H1 (cell line): ENCODE data around the gene CABLES2. TPM values are rescaled to one million over a fixed set of nuclear protein-coding genes. Genes with fewer than 3 reads are reported as not detected.
A peak's percentile ranks its signal among the peaks of the same experiment; 100 is the strongest.

Source experiments
- CTCF ChIA-PET: fragments of 300-600 bp; sonication (Branson Sonifier 250); formaldehyde crosslinking; loops from one replicate; lab custom pipeline; 2021; ENCODE audit not compliant: partially characterized antibody; lab: Charles Lee
- POLR2A ChIA-PET: fragments of 300-600 bp; sonication (Branson Sonifier 250); formaldehyde crosslinking; loops from one replicate; lab custom pipeline; 2021; ENCODE audit warnings: inconsistent platforms; ENCODE audit not compliant: partially characterized antibody; lab: Charles Lee
- DNase-seq, 2 experiments: peaks; one replicate each; pipeline versions ENCODE4 v3.0.0 to v3.0.0-alpha.2; 2010 to 2022; ENCODE audit warnings: low spot score in 2 of 2, low read depth in 1 of 2, mixed read lengths in 1 of 2
- FAIRE-seq: peaks from 2 replicates; lab custom pipeline; 2011; peaks lifted over from hg19 to GRCh38; lab: Jason Lieb, UNC
- H2AFZ ChIP-seq: 2 replicates; pipeline ENCODE4 v1.8.1; 2012; ENCODE audit warnings: low read length, inconsistent platforms
- H2AK5ac ChIP-seq: 2 replicates; pipeline ENCODE4 v1.6.1; 2013; ENCODE audit warnings: low read depth, low read length
- H2BK120ac ChIP-seq: replicated peaks from 2 replicates; pipeline ENCODE3; 2013; ENCODE audit warnings: low read depth, low read length, inconsistent platforms
- H2BK12ac ChIP-seq: 2 replicates; pipeline ENCODE4 v1.6.1; 2013; ENCODE audit warnings: low read depth, low read length
- H2BK15ac ChIP-seq: 2 replicates; pipeline ENCODE4 v1.6.1; 2013; ENCODE audit warnings: low read length
- H2BK20ac ChIP-seq: 2 replicates; pipeline ENCODE4 v1.6.1; 2013; ENCODE audit warnings: low read length
- H2BK5ac ChIP-seq: 2 replicates; pipeline ENCODE4 v1.6.1; 2013; ENCODE audit warnings: low read depth, low read length
- H3K14ac ChIP-seq: 2 replicates; pipeline ENCODE4 v1.6.1; 2013; ENCODE audit warnings: inconsistent platforms; ENCODE audit not compliant: insufficient read length
- H3K18ac ChIP-seq: 2 replicates; pipeline ENCODE4 v1.6.1; 2013; ENCODE audit warnings: low read length; ENCODE audit errors: extremely low read depth
- H3K23ac ChIP-seq: 2 replicates; pipeline ENCODE4 v1.6.1; 2013; ENCODE audit warnings: inconsistent platforms; ENCODE audit not compliant: insufficient read length
- H3K23me2 ChIP-seq: 2 replicates; pipeline ENCODE4 v1.6.1; 2013; ENCODE audit warnings: low read depth, low read length
- H3K27ac ChIP-seq: 2 replicates; pipeline ENCODE4 v1.6.1; 2011; ENCODE audit warnings: low read depth, low read length, inconsistent platforms
- H3K27me3 ChIP-seq, 4 experiments: replicated peaks in 1 of 4; 1 replicate in 1 of 4; 2 replicates in 3 of 4; pipeline versions ENCODE4 v1.6.1 to v1.8.1; 2011 to 2013; ENCODE audit warnings: low read length in 3 of 4, mild to moderate bottlenecking in 3 of 4, inconsistent platforms in 2 of 4, mixed read lengths in 2 of 4, moderate library complexity in 1 of 4; ENCODE audit not compliant: control insufficient read depth in 3 of 4, insufficient read depth in 3 of 4; ENCODE audit errors: extremely low read depth in 1 of 4
- H3K36me3 ChIP-seq, 4 experiments: 2 replicates each; pipeline versions ENCODE4 v1.6.1 to v1.8.1; 2011 to 2013; ENCODE audit warnings: mild to moderate bottlenecking in 4 of 4, low read length in 3 of 4, moderate library complexity in 2 of 4, control low read depth in 1 of 4, inconsistent platforms in 1 of 4; ENCODE audit not compliant: insufficient read depth in 4 of 4, control insufficient read depth in 2 of 4
- H3K4ac ChIP-seq: replicated peaks from 2 replicates; pipeline ENCODE3; 2013; ENCODE audit warnings: low read length, low read depth, mixed read lengths, inconsistent platforms; ENCODE audit not compliant: insufficient read length
- H3K4me1 ChIP-seq, 4 experiments: replicated peaks in 1 of 4; 1 replicate in 1 of 4; 2 replicates in 3 of 4; pipeline versions ENCODE4 v1.6.1 to v1.8.1; 2011 to 2013; ENCODE audit warnings: low read length in 3 of 4, inconsistent platforms in 2 of 4, mixed read lengths in 1 of 4; ENCODE audit not compliant: insufficient read depth in 4 of 4, control insufficient read depth in 3 of 4
- H3K4me2 ChIP-seq, 2 experiments: 2 replicates each; pipeline versions ENCODE4 v1.6.1 to v1.8.1; 2011 to 2013; ENCODE audit warnings: low read depth in 2 of 2, low read length in 2 of 2, control low read depth in 1 of 2, inconsistent platforms in 1 of 2, mild to moderate bottlenecking in 1 of 2; ENCODE audit not compliant: insufficient read depth in 1 of 2
- H3K4me3 ChIP-seq, 4 experiments: fragments of 200-600, 300-600 bp in 1 of 4; sonication (generic), shearing (Covaris generic), sonication (Bioruptor Twin) in 1 of 4; 2 replicates each; pipeline versions ENCODE4 v1.5.1 to v1.8.1; 2011 to 2016; ENCODE audit warnings: low read length in 4 of 4, low read depth in 3 of 4, control low read depth in 2 of 4, inconsistent platforms in 2 of 4, mild to moderate bottlenecking in 2 of 4, mixed read lengths in 1 of 4, moderate library complexity in 1 of 4; ENCODE audit not compliant: insufficient read depth in 2 of 4; ENCODE audit errors: extremely low read depth in 1 of 4
- H3K56ac ChIP-seq: replicated peaks from 2 replicates; pipeline ENCODE3; 2013; ENCODE audit warnings: low read depth, mild to moderate bottlenecking, mixed read lengths, low read length, inconsistent platforms; ENCODE audit not compliant: insufficient read length
- H3K79me1 ChIP-seq: 2 replicates; pipeline ENCODE4 v1.6.1; 2013; ENCODE audit warnings: low read depth, low read length, control low read depth
- H3K79me2 ChIP-seq, 2 experiments: 2 replicates each; pipeline versions ENCODE4 v1.6.1 to v1.8.1; 2012 to 2013; ENCODE audit warnings: low read length in 2 of 2, mild to moderate bottlenecking in 2 of 2, inconsistent platforms in 1 of 2; ENCODE audit not compliant: insufficient read depth in 2 of 2, control insufficient read depth in 1 of 2
- H3K9ac ChIP-seq, 4 experiments: replicated peaks in 1 of 4; 1 replicate in 1 of 4; 2 replicates in 3 of 4; pipeline versions ENCODE4 v1.6.1 to v1.8.1; 2011 to 2013; ENCODE audit warnings: low read depth in 3 of 4, low read length in 3 of 4, control low read depth in 2 of 4, mild to moderate bottlenecking in 2 of 4, moderate library complexity in 2 of 4, inconsistent platforms in 1 of 4; ENCODE audit errors: extremely low read depth in 1 of 4
- H3K9me3 ChIP-seq, 2 experiments: 2 replicates each; pipeline versions ENCODE4 v1.6.1 to v1.8.1; 2012 to 2013; ENCODE audit warnings: mild to moderate bottlenecking in 2 of 2, moderate library complexity in 2 of 2, control low read depth in 1 of 2, inconsistent platforms in 1 of 2, low read depth in 1 of 2, low read length in 1 of 2, mixed read lengths in 1 of 2; ENCODE audit not compliant: insufficient read depth in 2 of 2
- H4K20me1 ChIP-seq, 2 experiments: replicated peaks in 1 of 2; 2 replicates each; pipeline versions ENCODE3 to v1.8.1; 2011 to 2013; ENCODE audit warnings: inconsistent platforms in 2 of 2, low read length in 2 of 2, mild to moderate bottlenecking in 1 of 2; ENCODE audit not compliant: insufficient read depth in 2 of 2, control insufficient read depth in 1 of 2
- H4K5ac ChIP-seq: 2 replicates; pipeline ENCODE4 v1.6.1; 2013; ENCODE audit warnings: low read length, low read depth, mixed read lengths, inconsistent platforms; ENCODE audit not compliant: insufficient read length
- H4K8ac ChIP-seq: 2 replicates; pipeline ENCODE4 v1.8.0; 2013; ENCODE audit warnings: mild to moderate bottlenecking, moderate library complexity, low read length, inconsistent platforms; ENCODE audit not compliant: insufficient read depth; ENCODE audit errors: extremely low read depth
- H4K91ac ChIP-seq: replicated peaks from 2 replicates; pipeline ENCODE3; 2013; ENCODE audit warnings: low read length, mixed read lengths, inconsistent platforms; ENCODE audit not compliant: insufficient read length
- EGR1 ChIP-seq: IDR thresholded peaks from 2 replicates; pipeline ENCODE4 v1.6.1; 2011; ENCODE audit warnings: low read depth, low read length, borderline replicate concordance
- RNF2 ChIP-seq: fragments of 200-900, 300-1000 bp; sonication (generic); IDR thresholded peaks from 2 replicates; pipeline ENCODE4 v1.7.1; 2016; ENCODE audit warnings: borderline replicate concordance, low read depth, mild to moderate bottlenecking, antibody characterized with exemption, low read length; ENCODE audit not compliant: poor library complexity, severe bottlenecking; ENCODE audit errors: missing control alignments
- WGBS, 2 experiments: shearing (Covaris generic) in 1 of 2; methylation state at CpG; one replicate each; pipeline versions ENCODE4 v1.1.6 to v1.1.7; 2013 to 2015; ENCODE audit warnings: low lambda C conversion rate in 2 of 2, mixed read lengths in 2 of 2, inconsistent platforms in 1 of 2, low coverage in 1 of 2, missing lambda C conversion rate in 1 of 2; ENCODE audit not compliant: insufficient replicate concordance in 2 of 2, insufficient coverage in 1 of 2, insufficient read length in 1 of 2; ENCODE audit errors: extremely low coverage in 1 of 2, missing lambda C conversion rate in 1 of 2; 5-methylcytosine and 5-hydroxymethylcytosine counted together
- polyA plus RNA-seq, 7 experiments: library from polyadenylated mRNA; depleted of rRNA in 3 of 7; stranded (reverse) in 5 of 7; unstranded in 2 of 7; fragments of >200 nt in 5 of 7; fragments of 200-250 nt in 2 of 7; gene quantifications; 1 replicate in 5 of 7; 2 replicates in 1 of 7; 4 replicates in 1 of 7; pipeline versions ENCODE4 v1.2.1 to v1.2.3, GENCODE V29; 2011 to 2013; ENCODE audit warnings: missing spikeins in 2 of 7, mixed read lengths in 2 of 7
- total RNA-seq: library from RNA; stranded (reverse); fragmentation: NEBNext Ultra II Directional; extraction: Animal tissue kit (Norgen Biotek cat#: 25700); gene quantifications from 2 replicates; pipeline ENCODE4 v1.2.1, GENCODE V29; 2021
- TF ChIP-seq, protein P1 (sequence below), 3 experiments: IDR thresholded peaks; 1 replicate in 2 of 3; 2 replicates in 1 of 3; pipeline versions ENCODE4 v1.5.1 to v1.6.1; 2011; ENCODE audit warnings: low read length in 3 of 3, mild to moderate bottlenecking in 3 of 3, inconsistent platforms in 2 of 3, low read depth in 1 of 3, moderate library complexity in 1 of 3; ENCODE audit not compliant: insufficient read depth in 1 of 3; ENCODE audit errors: control extremely low read depth in 1 of 3

Gene CABLES2
- total and polyA plus RNA-seq, 2 of the 8 experiments (the other 6 are each of a cell fraction or from before 2014, with no cell fraction given), result 8.0 to 8.8 TPM

DNA sequence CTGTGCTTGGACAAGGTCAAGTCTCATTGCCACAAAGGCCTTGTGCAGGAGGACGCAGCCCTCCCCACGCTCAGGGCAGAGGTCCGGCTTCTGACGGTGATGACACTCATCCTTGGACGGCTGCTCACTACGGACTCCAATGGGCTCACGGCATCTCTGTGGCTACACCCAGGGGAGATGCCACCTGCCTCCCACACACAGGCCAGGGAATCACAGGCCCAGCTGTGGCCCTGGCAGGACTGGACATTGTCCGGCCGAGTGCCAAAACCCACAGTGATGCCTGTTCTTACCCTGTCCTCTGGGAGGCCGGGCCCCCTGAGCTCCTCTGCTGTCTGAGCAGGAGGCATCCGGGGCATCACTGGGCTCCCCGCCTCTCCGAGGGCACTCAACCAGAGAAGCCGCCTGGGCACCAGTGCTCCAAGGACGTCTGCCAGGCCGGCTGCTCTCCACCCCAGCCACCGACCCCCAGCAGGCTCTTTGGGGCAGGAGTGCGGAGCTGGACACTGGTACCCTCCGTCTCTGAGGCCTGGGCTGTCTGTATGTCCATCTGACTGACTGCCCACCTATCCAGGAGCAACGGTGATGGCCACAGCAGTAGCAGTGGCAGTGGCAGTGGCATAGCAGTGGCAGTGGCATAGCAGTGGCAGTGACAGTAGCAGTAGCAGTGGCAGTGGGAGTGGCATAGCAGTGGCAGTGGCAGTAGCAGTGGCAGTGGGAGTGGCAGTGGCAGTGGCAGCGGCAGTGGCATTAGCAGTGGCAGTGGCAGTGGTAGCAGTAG is 18.4 kb upstream of the CABLES2 start:
- H2BK20ac ChIP-seq, result peak overlapping the region; percentile 66; the same call in 1 of the 2 replicates
- peak overlapping the region; percentile 69 for H3K4ac ChIP-seq
- no peak overlapping the region for H2AFZ ChIP-seq
- H3K27me3 ChIP-seq, result no peaks in the 10 kb centered on the region; a peak in 1 of 7 replicates
- H3K4me2 ChIP-seq, result no peak overlapping the region
- H3K36me3 ChIP-seq, result no peaks in the 10 kb centered on the region; a peak in 1 of 8 replicates
- H2BK12ac ChIP-seq, result peak overlapping the region; percentile 95; the same call in 1 of the 2 replicates
- H2AK5ac ChIP-seq, result no peak overlapping the region; the same call in 1 of the 2 replicates
- H3K56ac ChIP-seq, result no peak overlapping the region
- H3K4me1 ChIP-seq, result peaks cover 0 to 43% (median 26%) of the 10 kb centered on the region in 4 experiments; a peak in 6 of 7 replicates
- no peak overlapping the region for H3K27ac ChIP-seq
- no peak overlapping the region for H4K5ac ChIP-seq
- H2BK120ac ChIP-seq, result no peak overlapping the region
- no peak overlapping the region for H3K4me3 ChIP-seq
- no peaks in the 10 kb centered on the region for H3K79me1 ChIP-seq
- no peak overlapping the region for H3K18ac ChIP-seq
- no peak overlapping the region for H4K8ac ChIP-seq
- H3K14ac ChIP-seq, result no peak overlapping the region
- peak overlapping the region; percentile 98; the same call in 1 of the 2 replicates for H2BK5ac ChIP-seq
- H3K23me2 ChIP-seq, result peaks cover 3% of the 10 kb centered on the region
- peak overlapping the region; percentile 92 for H2BK15ac ChIP-seq
- no peak for DNase-seq
- 93% methylated on average over 21 of the region's 21 CpGs; no CpG with 5 or more reads in 1 of the 2 experiments for WGBS, 2 experiments
- H3K23ac ChIP-seq, result no peak overlapping the region
- no peaks in the 10 kb centered on the region for H3K9me3 ChIP-seq
- no peaks in the 10 kb centered on the region for H3K79me2 ChIP-seq
- ChIA-PET CTCF (interaction anchor here (0.9 to 10.8 kb wide), 2 partner anchors 13 to 20 kb away, joined by 3 to 104 read pairs; no protein-coding TSS in a partner anchor), POLR2A (interaction anchor here (1.0 to 3.4 kb wide), 6 partner anchors 9 to 69 kb away, joined by 3 to 15 read pairs (median 4); no protein-coding TSS in a partner anchor)
- no peak overlapping the region for H4K91ac ChIP-seq
- no peak overlapping the region for H3K9ac ChIP-seq
- TF ChIP-seq EGR1 (peak; percentile 90; the same call in 1 of the 2 replicates), RNF2 (no peak)
- TF ChIP-seq, protein P1, sequence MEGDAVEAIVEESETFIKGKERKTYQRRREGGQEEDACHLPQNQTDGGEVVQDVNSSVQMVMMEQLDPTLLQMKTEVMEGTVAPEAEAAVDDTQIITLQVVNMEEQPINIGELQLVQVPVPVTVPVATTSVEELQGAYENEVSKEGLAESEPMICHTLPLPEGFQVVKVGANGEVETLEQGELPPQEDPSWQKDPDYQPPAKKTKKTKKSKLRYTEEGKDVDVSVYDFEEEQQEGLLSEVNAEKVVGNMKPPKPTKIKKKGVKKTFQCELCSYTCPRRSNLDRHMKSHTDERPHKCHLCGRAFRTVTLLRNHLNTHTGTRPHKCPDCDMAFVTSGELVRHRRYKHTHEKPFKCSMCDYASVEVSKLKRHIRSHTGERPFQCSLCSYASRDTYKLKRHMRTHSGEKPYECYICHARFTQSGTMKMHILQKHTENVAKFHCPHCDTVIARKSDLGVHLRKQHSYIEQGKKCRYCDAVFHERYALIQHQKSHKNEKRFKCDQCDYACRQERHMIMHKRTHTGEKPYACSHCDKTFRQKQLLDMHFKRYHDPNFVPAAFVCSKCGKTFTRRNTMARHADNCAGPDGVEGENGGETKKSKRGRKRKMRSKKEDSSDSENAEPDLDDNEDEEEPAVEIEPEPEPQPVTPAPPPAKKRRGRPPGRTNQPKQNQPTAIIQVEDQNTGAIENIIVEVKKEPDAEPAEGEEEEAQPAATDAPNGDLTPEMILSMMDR (IDR thresholded peaks at IDR 0.05; ENCODE audit: control extremely low read depth in 1 of 3, insufficient read depth in 1 of 3, low read depth in 1 of 3, low read length in 3 of 3), result no peak
- FAIRE-seq, result no peak
- peaks cover 0 to 8% of the 10 kb centered on the region in 2 experiments for H4K20me1 ChIP-seq
